Hepatocyte (in vitro differentiated cells): ENCODE results near the gene PMF1.

ENCODE experiments used
- CTCF ChIP-seq: fragments of 200-600 bp; sonication (generic); IDR thresholded peaks from 2 replicates; pipeline ENCODE4 v1.5.1; 2016; ENCODE audit warnings: antibody characterized with exemption, mild to moderate bottlenecking; ENCODE audit not compliant: poor library complexity
- EZH2phosphoT487 ChIP-seq: fragments of 200-600 bp; sonication (generic); IDR thresholded peaks from one replicate; pipeline ENCODE4 v1.6.1; 2018; ENCODE audit warnings: antibody characterized with exemption, mild to moderate bottlenecking, low read depth, moderate library complexity; ENCODE audit not compliant: unreplicated experiment, severe bottlenecking

GRCh38 chr1:156241926-156242325 lies 29.1 kb downstream of the PMF1 start, which contains the start of gene BGLAP:
- no peak for TF ChIP-seq CTCF
- TF ChIP-seq EZH2phosphoT487: no peak
